DOHH2 (cell line): ENCODE data around the gene CHCHD3.

Experiments used
- CTCF ChIP-seq: fragments of 200-600 bp; sonication (generic); IDR thresholded peaks from one replicate; pipeline ENCODE4 v1.5.1; 2014; ENCODE audit warnings: antibody characterized with exemption, mild to moderate bottlenecking, low read depth, low read length; ENCODE audit not compliant: poor library complexity, severe bottlenecking
- EZH2phosphoT487 ChIP-seq: fragments of 200-600 bp; sonication (generic); IDR thresholded peaks from 2 replicates; pipeline ENCODE4 v1.6.1; 2017; ENCODE audit warnings: borderline replicate concordance, mild to moderate bottlenecking, antibody characterized with exemption, low read length, moderate library complexity, mixed read lengths

- TF ChIP-seq CTCF = no peak
- no peak for TF ChIP-seq EZH2phosphoT487
Measured at GRCh38 chr7:133039614-133040013, 42.3 kb downstream of the CHCHD3 start.
